SK-N-SH (cell line): ENCODE data around the gene PAQR7. TPM values are rescaled to one million over a fixed set of nuclear protein-coding genes. Genes with fewer than 3 reads are reported as not detected.

Experiments
- CTCF ChIA-PET: fragments of 300-600, 350-600 bp; formaldehyde crosslinking; extraction: SDS; loops from one replicate; lab custom pipeline; 2021; lab: Yijun Ruan, JAX
- POLR2A ChIA-PET: fragments of 350-600 bp; sonication (Branson Sonifier 250); formaldehyde crosslinking; extraction: SDS; loops from one replicate; lab custom pipeline; 2020; ENCODE audit warnings: antibody characterized with exemption, inconsistent platforms; lab: Yijun Ruan, JAX
- DNase-seq: peaks from one replicate; pipeline ENCODE4 v3.0.0; 2012
- H2AFZ ChIP-seq: fragments of 200-600 bp; sonication (generic); 2 replicates; pipeline ENCODE4 v1.8.1; 2016; ENCODE audit warnings: antibody characterized with exemption, mild to moderate bottlenecking, low read depth
- H3F3A ChIP-seq: fragments of 200-600 bp; sonication (generic); replicated peaks from 2 replicates; pipeline ENCODE3; 2016; ENCODE audit warnings: antibody characterized with exemption, mild to moderate bottlenecking; ENCODE audit not compliant: insufficient read depth
- H3K27ac ChIP-seq, 2 experiments: fragments of 200-500 bp in 1 of 2; fragments of 200-600 bp in 1 of 2; sonication (Bioruptor generic) in 1 of 2; sonication (generic), shearing (Covaris generic) in 1 of 2; 2 replicates each; pipeline versions ENCODE4 v1.5.1 to v1.6.1; 2014 to 2016; ENCODE audit warnings: low read depth in 2 of 2, inconsistent platforms in 1 of 2, low read length in 1 of 2, mild to moderate bottlenecking in 1 of 2, mixed read lengths in 1 of 2
- H3K27me3 ChIP-seq: fragments of 200-600 bp; sonication (generic), shearing (Covaris generic); 2 replicates; pipeline ENCODE4 v1.6.1; 2016; ENCODE audit warnings: mixed run types; ENCODE audit not compliant: insufficient read depth
- H3K36me3 ChIP-seq, 2 experiments: fragments of 200-500 bp in 1 of 2; fragments of 200-600 bp in 1 of 2; sonication (Bioruptor generic) in 1 of 2; sonication (generic) in 1 of 2; replicated peaks in 1 of 2; 2 replicates each; pipeline versions ENCODE3 to v1.5.1; 2014 to 2016; ENCODE audit warnings: low read length in 1 of 2, mild to moderate bottlenecking in 1 of 2; ENCODE audit not compliant: insufficient read depth in 2 of 2, control insufficient read depth in 1 of 2
- H3K4me1 ChIP-seq, 2 experiments: fragments of 200-500 bp in 1 of 2; fragments of 200-600 bp in 1 of 2; sonication (Bioruptor generic) in 1 of 2; sonication (generic), shearing (Covaris generic) in 1 of 2; 2 replicates each; pipeline versions ENCODE4 v1.5.1 to v1.6.1; 2014 to 2016; ENCODE audit warnings: low read depth in 1 of 2, low read length in 1 of 2, mixed run types in 1 of 2; ENCODE audit not compliant: insufficient read depth in 2 of 2, control insufficient read depth in 1 of 2
- H3K4me2 ChIP-seq: fragments of 200-600 bp; sonication (generic), shearing (Covaris generic); 2 replicates; pipeline ENCODE4 v1.6.1; 2017; ENCODE audit warnings: mixed run types
- H3K4me3 ChIP-seq, 2 experiments: fragments of 200-500 bp in 1 of 2; fragments of 200-600 bp in 1 of 2; sonication (Bioruptor generic) in 1 of 2; sonication (generic), shearing (Covaris generic) in 1 of 2; 2 replicates each; pipeline versions ENCODE4 v1.5.1 to v1.8.1; 2014 to 2016; ENCODE audit warnings: low read depth in 2 of 2, inconsistent platforms in 1 of 2, low read length in 1 of 2, mild to moderate bottlenecking in 1 of 2, mixed read lengths in 1 of 2, moderate library complexity in 1 of 2
- H3K79me2 ChIP-seq: fragments of 200-600 bp; sonication (generic); 2 replicates; pipeline ENCODE4 v1.8.1; 2017; ENCODE audit warnings: mild to moderate bottlenecking; ENCODE audit not compliant: insufficient read depth
- H3K9ac ChIP-seq: fragments of 200-600 bp; sonication (generic); 2 replicates; pipeline ENCODE4 v1.6.1; 2017; ENCODE audit warnings: mixed run types
- H3K9me2 ChIP-seq: fragments of 200-600 bp; sonication (generic); 2 replicates; pipeline ENCODE4 v1.6.1; 2017; ENCODE audit warnings: mixed run types
- H3K9me3 ChIP-seq: fragments of 200-600 bp; sonication (generic); 2 replicates; pipeline ENCODE4 v1.6.1; 2017; ENCODE audit warnings: mixed run types, mild to moderate bottlenecking, moderate library complexity
- H4K20me1 ChIP-seq: fragments of 200-600 bp; sonication (generic); 2 replicates; pipeline ENCODE4 v1.6.1; 2017; ENCODE audit warnings: mild to moderate bottlenecking, mixed run types; ENCODE audit not compliant: insufficient read depth
- CHD2 ChIP-seq: fragments of 150-350 bp; IDR thresholded peaks from 2 replicates; pipeline ENCODE4 v1.6.1; 2018; ENCODE audit warnings: low read length; ENCODE audit not compliant: partially characterized antibody
- CTCF ChIP-seq: fragments of 200-600 bp; sonication (generic); IDR thresholded peaks from 2 replicates; pipeline ENCODE4 v1.6.1; 2017; ENCODE audit warnings: antibody characterized with exemption, mild to moderate bottlenecking, moderate library complexity
- ELF1 ChIP-seq: IDR thresholded peaks from 2 replicates; pipeline ENCODE4 v1.4.0; 2012
- EP300 ChIP-seq, 2 experiments: IDR thresholded peaks; 2 replicates each; pipeline versions ENCODE4 v1.4.0 to v1.6.1; 2012; ENCODE audit warnings: borderline replicate concordance in 1 of 2, low read depth in 1 of 2, low read length in 1 of 2
- EZH2phosphoT487 ChIP-seq: fragments of 200-600 bp; sonication (generic); IDR thresholded peaks from 2 replicates; pipeline ENCODE4 v1.6.1; 2017; ENCODE audit warnings: low read depth, mixed run types, mild to moderate bottlenecking, antibody characterized with exemption, moderate library complexity, borderline replicate concordance
- FOXJ3 ChIP-seq: sonication (generic); formaldehyde crosslinking; IDR thresholded peaks from 2 replicates; pipeline ENCODE4 v1.5.1; 2020; ENCODE audit warnings: mild to moderate bottlenecking, missing genetic modification reagents
- FOXM1 ChIP-seq: IDR thresholded peaks from 2 replicates; pipeline ENCODE4 v1.4.0; 2012; ENCODE audit warnings: low read depth, mild to moderate bottlenecking
- GABPA ChIP-seq: IDR thresholded peaks from 2 replicates; pipeline ENCODE4 v1.4.0; 2012; ENCODE audit warnings: low read depth, mild to moderate bottlenecking
- GATA2 ChIP-seq: sonication (generic); formaldehyde crosslinking; IDR thresholded peaks from 2 replicates; pipeline ENCODE4 v1.5.0; 2020; ENCODE audit warnings: mild to moderate bottlenecking, missing genetic modification reagents
- MXI1 ChIP-seq: IDR thresholded peaks from 2 replicates; pipeline ENCODE4 v1.6.1; 2012; ENCODE audit warnings: mild to moderate bottlenecking, low read depth, low read length, improper control_type of control experiment
- NFIC ChIP-seq: IDR thresholded peaks from 2 replicates; pipeline ENCODE4 v1.4.0; 2012; ENCODE audit warnings: borderline replicate concordance
- POLR2AphosphoS5 ChIP-seq: IDR thresholded peaks from 2 replicates; pipeline ENCODE4 v1.6.1; 2012; ENCODE audit warnings: low read depth, low read length
- RCOR1 ChIP-seq: fragments of 150-350 bp; IDR thresholded peaks from 2 replicates; pipeline ENCODE4 v1.6.1; 2017; ENCODE audit warnings: antibody characterized with exemption, low read length
- REST ChIP-seq: IDR thresholded peaks from 2 replicates; pipeline ENCODE4 v1.6.1; 2012; ENCODE audit warnings: mild to moderate bottlenecking, low read depth, low read length, moderate library complexity
- RXRA ChIP-seq: IDR thresholded peaks from 2 replicates; pipeline ENCODE4 v1.4.0; 2012; ENCODE audit warnings: low read depth, mild to moderate bottlenecking, borderline replicate concordance
- SIN3A ChIP-seq: IDR thresholded peaks from 2 replicates; pipeline ENCODE4 v1.6.1; 2012; ENCODE audit warnings: low read depth, mild to moderate bottlenecking, low read length, moderate library complexity, borderline replicate concordance
- SMC3 ChIP-seq: IDR thresholded peaks from 2 replicates; pipeline ENCODE4 v1.6.1; 2012; ENCODE audit warnings: low read depth, low read length, improper control_type of control experiment
- TCF12 ChIP-seq: IDR thresholded peaks from 2 replicates; pipeline ENCODE4 v1.4.0; 2012
- TEAD4 ChIP-seq: IDR thresholded peaks from 2 replicates; pipeline ENCODE4 v1.4.0; 2012; ENCODE audit warnings: mild to moderate bottlenecking, borderline replicate concordance; ENCODE audit not compliant: insufficient read depth
- WGBS: methylation state at CpG from one replicate; pipeline ENCODE4 v1.1.6; 2017; ENCODE audit warnings: low lambda C conversion rate; 5-methylcytosine and 5-hydroxymethylcytosine counted together
- polyA plus RNA-seq, 3 experiments: library from polyadenylated mRNA; depleted of rRNA; stranded (reverse); fragments of >200 nt; gene quantifications; 2 replicates each; pipeline ENCODE4 v1.2.3, GENCODE V29; 2012
- TF ChIP-seq, protein P1 (sequence below): IDR thresholded peaks from 2 replicates; pipeline ENCODE4; 2012
- TF ChIP-seq, protein P2 (sequence below): IDR thresholded peaks from 2 replicates; pipeline ENCODE4 v1.4.0; 2012; ENCODE audit warnings: low read depth, borderline replicate concordance

Gene PAQR7
- polyA plus RNA-seq, 1 of the 3 experiments (the other 2 are of a cell fraction) = 5.6 TPM

DNA sequence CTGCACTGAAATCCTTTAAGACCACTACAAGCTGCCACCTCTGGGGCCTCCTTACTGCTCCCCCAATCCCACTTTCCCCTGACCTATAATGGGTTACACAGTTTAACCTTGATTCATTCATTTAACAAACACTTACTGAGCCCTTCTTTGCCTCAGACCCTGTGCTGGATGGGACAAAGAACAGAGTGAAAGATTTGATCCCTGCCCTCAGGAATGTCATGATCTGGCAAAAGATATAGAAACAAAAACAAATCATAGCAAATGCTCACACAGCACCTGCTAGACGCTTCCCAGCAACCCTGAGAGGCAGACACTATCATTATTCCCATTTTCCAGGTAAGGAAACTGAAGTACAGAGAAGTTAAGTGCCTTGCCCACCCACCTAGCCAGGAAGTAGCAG, 9.2 kb downstream of the PAQR7 start:
- Histone ChIP-seq H2AFZ (no peak overlapping the region), H3K36me3 (peaks cover 0 to 4% of the 10 kb centered on the region in 2 experiments), H3K4me2 (no peak overlapping the region), H4K20me1 (no peaks in the 10 kb centered on the region), H3K27me3 (no peaks in the 10 kb centered on the region), H3K4me1 (no peaks in the 10 kb centered on the region), H3K4me3 (no peak overlapping the region), H3F3A (no peaks in the 10 kb centered on the region), H3K27ac (no peak overlapping the region), H3K9me3 (no peaks in the 10 kb centered on the region), H3K9me2 (no peaks in the 10 kb centered on the region), H3K79me2 (no peaks in the 10 kb centered on the region), H3K9ac (no peak overlapping the region)
- WGBS = 82% methylated on average over 1 of the region's 1 CpG
- TF ChIP-seq SIN3A (no peak), RXRA (no peak), NFIC (no peak), EP300 (IDR thresholded peaks at IDR 0.05; ENCODE audit: borderline replicate concordance in 1 of 2, low read depth in 1 of 2, low read length in 1 of 2) (no peak), POLR2AphosphoS5 (no peak), RCOR1 (no peak), ELF1 (no peak), EZH2phosphoT487 (no peak), TEAD4 (no peak)
- TF ChIP-seq, protein P1, sequence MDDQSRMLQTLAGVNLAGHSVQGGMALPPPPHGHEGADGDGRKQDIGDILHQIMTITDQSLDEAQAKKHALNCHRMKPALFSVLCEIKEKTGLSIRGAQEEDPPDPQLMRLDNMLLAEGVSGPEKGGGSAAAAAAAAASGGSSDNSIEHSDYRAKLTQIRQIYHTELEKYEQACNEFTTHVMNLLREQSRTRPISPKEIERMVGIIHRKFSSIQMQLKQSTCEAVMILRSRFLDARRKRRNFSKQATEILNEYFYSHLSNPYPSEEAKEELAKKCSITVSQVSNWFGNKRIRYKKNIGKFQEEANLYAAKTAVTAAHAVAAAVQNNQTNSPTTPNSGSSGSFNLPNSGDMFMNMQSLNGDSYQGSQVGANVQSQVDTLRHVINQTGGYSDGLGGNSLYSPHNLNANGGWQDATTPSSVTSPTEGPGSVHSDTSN = no peak
- DNase-seq = no peak
- POLR2A ChIA-PET = no interaction called here
- CTCF ChIA-PET = no interaction called here

GRCh38 chr1:25864434-25864833, 11.1 kb downstream of the PAQR7 start:
- POLR2A ChIA-PET = no interaction called here
- no peak for DNase-seq
- TF ChIP-seq ELF1 (no peak), CTCF (no peak), MXI1 (no peak), TCF12 (no peak), SIN3A (no peak), GABPA (no peak), FOXM1 (no peak), GATA2 (no peak), SMC3 (no peak), RCOR1 (no peak), CHD2 (no peak), REST (no peak), FOXJ3 (no peak)
- TF ChIP-seq, protein P2, sequence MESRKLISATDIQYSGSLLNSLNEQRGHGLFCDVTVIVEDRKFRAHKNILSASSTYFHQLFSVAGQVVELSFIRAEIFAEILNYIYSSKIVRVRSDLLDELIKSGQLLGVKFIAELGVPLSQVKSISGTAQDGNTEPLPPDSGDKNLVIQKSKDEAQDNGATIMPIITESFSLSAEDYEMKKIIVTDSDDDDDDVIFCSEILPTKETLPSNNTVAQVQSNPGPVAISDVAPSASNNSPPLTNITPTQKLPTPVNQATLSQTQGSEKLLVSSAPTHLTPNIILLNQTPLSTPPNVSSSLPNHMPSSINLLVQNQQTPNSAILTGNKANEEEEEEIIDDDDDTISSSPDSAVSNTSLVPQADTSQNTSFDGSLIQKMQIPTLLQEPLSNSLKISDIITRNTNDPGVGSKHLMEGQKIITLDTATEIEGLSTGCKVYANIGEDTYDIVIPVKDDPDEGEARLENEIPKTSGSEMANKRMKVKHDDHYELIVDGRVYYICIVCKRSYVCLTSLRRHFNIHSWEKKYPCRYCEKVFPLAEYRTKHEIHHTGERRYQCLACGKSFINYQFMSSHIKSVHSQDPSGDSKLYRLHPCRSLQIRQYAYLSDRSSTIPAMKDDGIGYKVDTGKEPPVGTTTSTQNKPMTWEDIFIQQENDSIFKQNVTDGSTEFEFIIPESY = no peak

More at GRCh38 chr1:25864434-25864833, 11.1 kb downstream of the PAQR7 start:
- H2AFZ ChIP-seq = no peak overlapping the region
- H3K4me3 ChIP-seq = no peak overlapping the region
- no peaks in the 10 kb centered on the region for H4K20me1 ChIP-seq
- no peaks in the 10 kb centered on the region for H3K27me3 ChIP-seq
- CTCF ChIA-PET = interaction anchor here (1.6 kb wide), 1 partner anchor 133 kb away, joined by 5 read pairs; the partner anchor contains the start of gene PAFAH2
- no peaks in the 10 kb centered on the region for H3F3A ChIP-seq
- H3K9me3 ChIP-seq = no peaks in the 10 kb centered on the region
- H3K79me2 ChIP-seq = no peaks in the 10 kb centered on the region
- 94% methylated on average over 3 of the region's 3 CpGs for WGBS
- no peak overlapping the region for H3K27ac ChIP-seq
- H3K4me1 ChIP-seq = no peaks in the 10 kb centered on the region
- peaks cover 0 to 4% of the 10 kb centered on the region in 2 experiments for H3K36me3 ChIP-seq
- H3K4me2 ChIP-seq = no peak overlapping the region
- H3K9ac ChIP-seq = no peak overlapping the region
- H3K9me2 ChIP-seq = no peaks in the 10 kb centered on the region
